Right cardiac atrium (tissue), 5 donors: Measurements from ENCODE around the gene NOP9. TPM values are rescaled to one million over a fixed set of nuclear protein-coding genes. Genes with fewer than 3 reads are reported as not detected.
"Not testable (repeated sequence)": the region's sequence is repeated elsewhere in the genome, so short reads cannot be mapped to it uniquely, and the experiment has no call there.

Experiments used
- ATAC-seq, 2 donors: fragments of 200-7000 bp; cut with Tn5 transposase; one replicate each; pipeline versions ENCODE4 v1.8.0 to v1.9.1; 2020; ENCODE audit warnings: moderate library complexity in 2 of 2, mild to moderate bottlenecking in 1 of 2
- DNase-seq, 3 donors: peaks; one replicate each; pipeline ENCODE4 v3.0.0-alpha.2; 2020
- H3K27ac ChIP-seq: one replicate; pipeline ENCODE4 v1.5.1; 2013; ENCODE audit warnings: mild to moderate bottlenecking, low read length, control low read depth, moderate library complexity
- H3K27me3 ChIP-seq: one replicate; pipeline ENCODE4 v1.6.1; 2013; ENCODE audit not compliant: control insufficient read depth, insufficient read depth
- H3K4me1 ChIP-seq: one replicate; pipeline ENCODE4 v1.6.1; 2013; ENCODE audit warnings: low read length; ENCODE audit not compliant: control insufficient read depth, insufficient read depth
- H3K4me3 ChIP-seq: one replicate; pipeline ENCODE4 v1.5.1; 2013; ENCODE audit warnings: low read length, control low read depth
- H3K9me3 ChIP-seq: one replicate; pipeline ENCODE4 v1.6.1; 2013; ENCODE audit warnings: low read length; ENCODE audit not compliant: control insufficient read depth
- WGBS: extraction: QIAGEN DNeasy Blood & Tissue Kit; methylation state at CpG from one replicate; pipeline ENCODE4 v1.1.7; 2013; 5-methylcytosine and 5-hydroxymethylcytosine counted together
- intact Hi-C, 4 donors: fragments of 100-400 bp; cut with DNase I; formaldehyde crosslinking; loops; one replicate each; pipeline versions ENCODE4 v1.11.0 to v1.14.0; 2022 to 2023
- polyA plus RNA-seq: library from polyadenylated mRNA; stranded (reverse); fragments of 200-250 nt; gene quantifications from one replicate; pipeline ENCODE4 v1.2.3, GENCODE V29; 2013
- total RNA-seq, 4 donors: library from RNA; stranded (reverse); fragmentation: NEBNext Ultra II Directional; extraction: Animal tissue kit (Norgen Biotek cat#: 25700); gene quantifications; one replicate each; pipeline ENCODE4 v1.2.1, GENCODE V29; 2021
- donor health status: healthy with polysubstance abuse.
- donor health status: DM: no; HTN: yes; CAD: no.
- donor health status: DM: no; HTN: no; CAD: no.
- donor health status: DM: no; HTN: yes; CAD: no; lungs with severe emphysema.
- donor health status: DM: yes; HTN: yes; CAD: no.

The NOP9 gene
- total and polyA plus RNA-seq, 5 donors, result 9.6 to 20.3 (median 19.4) TPM

DNA sequence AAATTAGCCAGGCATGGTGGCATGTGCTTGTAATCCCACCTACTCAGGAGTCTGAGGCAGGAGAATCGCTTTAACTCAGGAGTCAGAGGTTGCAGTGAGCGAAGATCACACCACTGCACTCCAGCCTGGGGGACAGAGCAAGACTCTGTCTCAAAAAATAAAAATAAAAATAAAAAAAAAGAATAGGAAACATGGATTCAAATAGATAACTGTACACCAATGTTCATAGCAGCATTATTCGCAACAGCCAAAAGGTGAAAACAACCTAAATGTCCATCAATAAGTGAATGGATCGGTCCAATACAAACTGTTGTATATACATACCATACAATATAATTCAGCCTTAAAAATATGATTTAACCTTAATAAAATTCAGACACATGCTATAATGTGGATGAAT, 43.2 kb downstream of the NOP9 start:
- ATAC-seq (no peak), DNase-seq (no peak)
- Histone ChIP-seq H3K4me3 (no peak overlapping the region), H3K27me3 (no peaks in the 10 kb centered on the region), H3K9me3 (no peaks in the 10 kb centered on the region), H3K4me1 (peaks cover 2% of the 10 kb centered on the region), H3K27ac (no peak overlapping the region)
- intact Hi-C loops, result no loop called here
- 96% methylated on average over 4 of the region's 4 CpGs for WGBS

DNA sequence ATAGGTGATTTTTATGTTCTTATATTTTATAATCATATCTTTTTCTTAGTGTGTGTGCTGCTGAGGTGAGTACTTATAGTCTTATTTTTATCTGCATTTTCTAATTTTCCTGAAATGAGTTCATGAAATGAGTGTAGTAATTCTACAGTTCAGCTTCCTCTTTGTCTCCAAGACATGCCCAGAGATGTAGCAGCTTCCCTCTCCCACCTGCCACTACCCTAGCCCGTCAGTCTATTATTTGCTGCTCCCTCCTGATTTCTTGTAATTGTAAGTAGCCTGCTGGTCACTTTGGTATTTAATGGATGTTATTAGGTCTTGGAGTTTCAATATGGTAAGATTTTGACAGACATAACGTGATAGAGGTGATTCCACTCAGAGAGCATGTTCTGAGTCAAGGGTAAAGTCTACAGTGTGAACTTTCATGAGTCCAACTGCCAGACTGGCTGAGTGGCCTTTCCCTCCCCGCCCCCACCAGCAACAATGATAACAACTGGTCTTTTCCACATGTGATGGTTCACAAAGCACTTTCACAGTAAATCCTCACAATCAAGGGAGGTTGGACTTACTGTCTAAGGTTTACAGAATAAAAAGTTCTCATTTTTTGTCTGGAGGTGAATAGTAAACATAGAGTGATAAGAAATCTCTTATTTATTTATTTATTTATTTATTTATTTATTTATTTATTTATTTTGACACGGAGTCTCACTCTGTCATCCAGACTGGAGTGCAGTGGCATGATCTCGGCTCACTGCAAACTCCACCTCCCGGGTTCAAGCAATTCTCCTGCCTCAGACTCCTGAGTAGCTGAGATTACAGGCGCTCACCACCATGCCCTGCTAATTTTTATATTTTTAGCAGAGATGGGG, 44.4 kb downstream of the NOP9 start:
- no peak for DNase-seq
- no peak overlapping the region for H3K4me3 ChIP-seq
- no peaks in the 10 kb centered on the region for H3K9me3 ChIP-seq
- H3K27me3 ChIP-seq, result no peaks in the 10 kb centered on the region
- intact Hi-C loops, result no loop called here
- H3K27ac ChIP-seq, result no peak overlapping the region
- ATAC-seq, result no peak
- 71% methylated on average over 7 of the region's 7 CpGs for WGBS
- no peaks in the 10 kb centered on the region for H3K4me1 ChIP-seq

- intact Hi-C loops, result no loop called here
- WGBS, result 36% methylated on average over 1 of the region's 1 CpG
- H3K27me3 ChIP-seq, result no peaks in the 10 kb centered on the region
- DNase-seq (no peak), ATAC-seq (peak; percentile 27 to 81)
- H3K27ac ChIP-seq, result peak overlapping the region; percentile 43
- no peaks in the 10 kb centered on the region for H3K9me3 ChIP-seq
- no peak overlapping the region for H3K4me3 ChIP-seq
- no peaks in the 10 kb centered on the region for H3K4me1 ChIP-seq
These were observed 47.5 kb downstream of the NOP9 start for GRCh38 chr14:24347134-24347533.

GRCh38 chr14:24348186-24348585, 48.5 kb downstream of the NOP9 start:
- Histone ChIP-seq H3K9me3 (no peaks in the 10 kb centered on the region), H3K4me1 (no peaks in the 10 kb centered on the region), H3K27ac (no peak overlapping the region), H3K4me3 (no peak overlapping the region), H3K27me3 (no peaks in the 10 kb centered on the region)
- 98% methylated on average over 2 of the region's 2 CpGs for WGBS
- ATAC-seq (no peak), DNase-seq (no peak)
- intact Hi-C loops, result no loop called here

- intact Hi-C loops, result no loop called here
- H3K27ac ChIP-seq, result no peak overlapping the region
- no peak for ATAC-seq
- H3K4me3 ChIP-seq, result no peak overlapping the region
- no peaks in the 10 kb centered on the region for H3K4me1 ChIP-seq
- WGBS, result 60% methylated on average over 5 of the region's 5 CpGs
- no peaks in the 10 kb centered on the region for H3K9me3 ChIP-seq
- no peak for DNase-seq
- no peaks in the 10 kb centered on the region for H3K27me3 ChIP-seq
These were observed 50.1 kb downstream of the NOP9 start for GRCh38 chr14:24349742-24350141.

DNA sequence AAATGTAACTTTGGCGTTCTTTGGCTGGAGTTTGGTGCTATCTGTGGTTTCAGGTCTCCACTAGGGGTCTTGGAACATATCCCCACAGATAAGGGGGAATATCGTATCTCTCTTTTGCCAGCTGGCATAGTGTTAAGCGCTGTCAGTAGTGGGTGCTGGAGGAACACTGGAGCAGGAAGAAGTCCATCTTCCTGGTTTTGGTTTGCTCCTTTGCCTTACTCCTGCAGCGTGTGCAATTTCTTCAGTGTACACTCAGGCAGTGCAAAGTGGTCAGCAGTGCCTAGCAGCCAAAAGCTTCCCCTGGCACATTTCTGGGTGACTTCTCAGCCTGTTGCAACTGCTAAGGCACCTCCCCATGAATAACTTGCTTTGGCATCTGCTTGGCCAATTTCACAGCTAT, 51.9 kb downstream of the NOP9 start:
- Histone ChIP-seq H3K4me3 (no peak overlapping the region), H3K27me3 (no peaks in the 10 kb centered on the region), H3K27ac (no peak overlapping the region), H3K9me3 (no peaks in the 10 kb centered on the region), H3K4me1 (no peaks in the 10 kb centered on the region)
- ATAC-seq (peak; percentile 58 to 72), DNase-seq (no peak)
- intact Hi-C loops, result no loop called here
- 11% methylated on average over 4 of the region's 4 CpGs for WGBS

- Histone ChIP-seq H3K9me3 (no peaks in the 10 kb centered on the region), H3K27me3 (no peaks in the 10 kb centered on the region), H3K4me1 (no peaks in the 10 kb centered on the region), H3K4me3 (no peak overlapping the region), H3K27ac (no peak overlapping the region)
- WGBS, result 75% methylated on average over 5 of the region's 5 CpGs
- DNase-seq (no peak), ATAC-seq (no peak)
- intact Hi-C loops, result no loop called here
These were observed 54.2 kb downstream of the NOP9 start for GRCh38 chr14:24353559-24354481.

DNA sequence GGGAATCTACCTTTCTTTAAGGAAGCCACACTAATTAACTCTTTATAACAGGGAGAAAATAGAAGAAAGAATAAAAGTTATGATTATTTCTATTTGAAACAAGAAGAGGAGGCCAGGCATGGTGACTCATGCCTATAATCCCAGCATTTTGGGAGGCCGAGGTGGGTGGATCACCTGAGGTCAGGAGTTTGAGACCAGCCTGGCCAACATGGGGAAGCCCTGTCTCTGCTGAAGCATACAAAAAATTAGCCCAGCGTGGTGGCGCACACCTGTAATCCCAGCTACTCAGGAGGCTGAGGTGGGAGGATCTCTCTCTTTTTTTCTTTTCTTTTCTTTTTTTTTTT, 54.8 kb downstream of the NOP9 start:
- H3K27me3 ChIP-seq, H3K9me3 ChIP-seq, H3K27ac ChIP-seq, H3K4me3 ChIP-seq, ATAC-seq, intact Hi-C loops, H3K4me1 ChIP-seq, DNase-seq: not testable (repeated sequence)
- WGBS, result 92% methylated on average over 3 of the region's 3 CpGs

- no peaks in the 10 kb centered on the region for H3K27me3 ChIP-seq
- no peak overlapping the region for H3K4me3 ChIP-seq
- no peak for ATAC-seq
- no peaks in the 10 kb centered on the region for H3K9me3 ChIP-seq
- WGBS, result 86% methylated on average over 7 of the region's 7 CpGs
- intact Hi-C loops, result no loop called here
- no peak for DNase-seq
- no peaks in the 10 kb centered on the region for H3K4me1 ChIP-seq
- no peak overlapping the region for H3K27ac ChIP-seq
These were observed 55.4 kb downstream of the NOP9 start for GRCh38 chr14:24355009-24355408.

DNA sequence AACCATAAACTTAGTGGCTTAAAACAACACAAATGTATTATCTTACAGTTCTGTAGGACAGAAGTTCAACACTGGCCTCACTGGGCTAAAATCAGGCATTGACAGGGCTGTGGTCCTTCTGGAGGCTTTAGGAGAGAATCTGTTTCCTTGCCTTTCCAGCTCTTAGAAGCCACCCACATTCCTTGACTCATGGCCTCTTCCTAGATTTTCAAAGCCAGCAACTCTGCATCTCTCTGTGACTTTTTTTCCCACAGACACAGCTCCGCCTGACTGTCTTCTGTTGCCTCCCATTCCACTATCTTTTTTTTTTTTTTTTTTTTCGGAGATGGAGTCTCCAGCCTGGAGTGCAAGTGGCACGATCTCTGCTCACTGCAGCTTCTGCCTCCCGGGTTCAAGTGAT, 56.6 kb downstream of the NOP9 start:
- Histone ChIP-seq H3K27me3 (no peaks in the 10 kb centered on the region), H3K4me3 (no peak overlapping the region), H3K27ac (no peak overlapping the region), H3K9me3 (no peaks in the 10 kb centered on the region), H3K4me1 (no peaks in the 10 kb centered on the region)
- intact Hi-C loops, result no loop called here
- DNase-seq (no peak), ATAC-seq (no peak)
- 85% methylated on average over 4 of the region's 4 CpGs for WGBS
